ENCODE measurements around the gene GLDC. TPM values are rescaled to one million over a fixed set of nuclear protein-coding genes. Genes with fewer than 3 reads are reported as not detected.
A peak's percentile ranks its signal among the peaks of the same experiment; 100 is the strongest.
"Not testable (repeated sequence)": the region's sequence is repeated elsewhere in the genome, so short reads cannot be mapped to it uniquely, and the experiment has no call there.

GLDC gene
- polyA plus RNA-seq, 1 donor from 2014 or later = 1.0 TPM

GRCh38 chr9:6673326-6674025, 27.9 kb upstream of the GLDC start:
- Mint-ChIP-seq H3K36me3 (no peaks in the 10 kb centered on the region), H3K27me3 (no peaks in the 10 kb centered on the region), H3K27ac (no peak overlapping the region), H3K4me3 (no peak overlapping the region), H3K4me1 (peaks cover 0 to 2% (median 1%) of the 10 kb centered on the region in 3 donors), H3K9me3 (no peaks in the 10 kb centered on the region)

DNA sequence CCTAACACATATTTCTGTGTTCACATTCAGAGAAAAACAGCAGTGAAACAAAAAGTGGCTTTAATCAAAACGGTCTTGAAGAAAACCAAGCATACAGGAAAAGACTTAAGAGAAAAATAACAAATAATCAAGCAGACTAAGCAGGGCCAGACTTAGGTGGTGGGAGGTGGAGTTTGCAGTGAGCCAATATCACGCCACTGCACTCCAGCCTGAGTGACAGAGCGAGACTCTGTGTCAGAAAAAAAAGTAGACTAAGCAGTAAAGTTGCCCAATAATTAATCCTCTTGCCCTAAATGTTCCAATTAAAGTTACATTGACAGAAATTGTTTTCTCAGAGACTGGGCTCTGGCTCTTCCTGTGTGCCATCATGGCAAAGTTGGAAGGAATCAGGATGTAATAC, 26.6 kb upstream of the GLDC start:
- Mint-ChIP-seq H3K27me3 (no peaks in the 10 kb centered on the region), H3K27ac (no peak overlapping the region), H3K9me3 (no peaks in the 10 kb centered on the region), H3K36me3 (no peaks in the 10 kb centered on the region), H3K4me1 (peaks cover 0 to 5% (median 4%) of the 10 kb centered on the region in 3 donors), H3K4me3 (peak overlapping the region in 1 of 4 donors; percentile 29)

GRCh38 chr9:6671416-6671815, 25.9 kb upstream of the GLDC start:
- H3K27me3 Mint-ChIP-seq = no peaks in the 10 kb centered on the region
- no peaks in the 10 kb centered on the region for H3K36me3 Mint-ChIP-seq
- H3K27ac Mint-ChIP-seq = no peak overlapping the region
- H3K9me3 Mint-ChIP-seq = no peaks in the 10 kb centered on the region
- H3K4me3 Mint-ChIP-seq = no peak overlapping the region
- H3K4me1 Mint-ChIP-seq = peaks cover 0 to 5% (median 4%) of the 10 kb centered on the region in 3 donors

GRCh38 chr9:6669881-6670280, 24.4 kb upstream of the GLDC start:
- no peaks in the 10 kb centered on the region for H3K9me3 Mint-ChIP-seq
- H3K4me1 Mint-ChIP-seq = peaks cover 0 to 5% (median 4%) of the 10 kb centered on the region in 3 donors
- no peak overlapping the region for H3K4me3 Mint-ChIP-seq
- H3K27ac Mint-ChIP-seq = no peak overlapping the region
- H3K27me3 Mint-ChIP-seq = no peaks in the 10 kb centered on the region
- H3K36me3 Mint-ChIP-seq = no peaks in the 10 kb centered on the region

DNA sequence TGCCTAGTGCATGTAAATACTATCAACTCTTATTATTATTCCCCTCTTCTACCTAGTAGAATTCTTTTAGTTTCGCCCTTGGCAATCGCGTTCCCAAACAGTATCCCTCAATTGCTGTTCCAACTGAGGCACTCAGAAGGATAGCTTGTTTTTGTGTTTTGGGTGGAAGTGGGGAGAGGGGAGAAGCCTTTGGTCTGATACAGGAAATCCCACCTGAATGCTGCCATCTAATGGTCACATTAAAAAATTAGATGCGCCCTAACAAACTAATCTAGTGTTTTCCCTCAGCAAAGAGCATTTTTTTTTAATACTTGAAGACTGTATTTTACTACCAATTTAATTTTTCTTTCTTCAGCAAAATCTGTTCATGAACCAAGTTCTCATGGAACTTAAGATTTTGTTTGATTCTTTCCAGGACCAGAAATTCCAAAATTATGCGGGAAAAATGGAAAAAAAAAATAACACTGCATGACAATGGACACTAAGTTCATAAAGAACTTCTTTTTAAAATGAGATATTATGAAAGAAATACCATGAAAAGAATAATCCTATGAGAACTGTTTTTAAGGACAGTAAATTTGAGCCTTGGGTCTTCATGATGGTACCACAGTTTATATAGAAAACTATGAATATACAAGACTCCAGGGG, 22.2 kb upstream of the GLDC start:
- no peaks in the 10 kb centered on the region for H3K9me3 Mint-ChIP-seq
- H3K36me3 Mint-ChIP-seq = no peaks in the 10 kb centered on the region
- H3K27me3 Mint-ChIP-seq = no peaks in the 10 kb centered on the region
- H3K27ac Mint-ChIP-seq = no peak overlapping the region
- no peak overlapping the region for H3K4me3 Mint-ChIP-seq
- peaks cover 0 to 5% (median 4%) of the 10 kb centered on the region in 3 donors for H3K4me1 Mint-ChIP-seq

DNA sequence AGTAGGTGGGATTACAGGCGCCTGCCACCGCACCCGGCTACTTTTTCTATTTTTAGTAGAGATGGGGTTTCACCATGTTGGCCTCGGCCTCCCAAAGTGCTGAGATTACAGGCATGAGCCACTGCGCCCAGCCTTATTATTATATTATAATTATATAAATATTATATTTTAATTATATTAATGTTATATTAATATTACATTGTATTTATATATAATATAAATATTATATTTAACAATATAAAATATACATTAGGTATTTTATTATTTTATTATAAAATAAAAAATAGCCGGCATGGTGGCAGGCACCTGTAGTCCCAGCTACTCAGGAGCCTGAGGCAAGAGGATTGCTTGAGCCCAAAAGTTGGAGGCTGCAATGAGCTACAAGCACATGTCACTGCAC, 21.6 kb upstream of the GLDC start:
- Mint-ChIP-seq H3K27ac (no peak overlapping the region), H3K36me3 (no peaks in the 10 kb centered on the region), H3K4me1 (peaks cover 0 to 5% (median 4%) of the 10 kb centered on the region in 3 donors), H3K9me3 (no peaks in the 10 kb centered on the region), H3K27me3 (no peaks in the 10 kb centered on the region), H3K4me3 (no peak overlapping the region)

DNA sequence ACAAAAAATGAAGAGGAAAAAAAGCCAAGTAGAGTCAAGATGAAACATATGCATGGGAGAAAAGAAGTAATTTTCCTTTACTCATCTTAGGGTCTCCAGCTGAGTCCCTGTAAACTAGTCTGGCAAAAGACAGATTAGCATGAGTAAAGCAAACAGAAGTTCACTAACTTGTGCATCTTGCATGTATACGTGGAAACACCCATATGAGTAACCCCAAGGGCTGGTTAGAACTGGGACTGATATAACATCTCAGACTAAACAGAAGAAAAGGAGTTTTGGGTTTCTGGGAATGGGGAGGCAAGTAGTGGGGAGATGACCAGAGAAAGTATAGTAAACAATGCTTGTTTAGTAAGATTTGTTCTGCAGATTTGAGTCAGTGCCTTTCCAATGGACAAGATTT, 20.1 kb upstream of the GLDC start:
- H3K4me1 Mint-ChIP-seq = peaks cover 0 to 5% (median 4%) of the 10 kb centered on the region in 3 donors
- H3K9me3 Mint-ChIP-seq = no peaks in the 10 kb centered on the region
- H3K27me3 Mint-ChIP-seq = no peaks in the 10 kb centered on the region
- no peak overlapping the region for H3K27ac Mint-ChIP-seq
- no peak overlapping the region for H3K4me3 Mint-ChIP-seq
- H3K36me3 Mint-ChIP-seq = no peaks in the 10 kb centered on the region

DNA sequence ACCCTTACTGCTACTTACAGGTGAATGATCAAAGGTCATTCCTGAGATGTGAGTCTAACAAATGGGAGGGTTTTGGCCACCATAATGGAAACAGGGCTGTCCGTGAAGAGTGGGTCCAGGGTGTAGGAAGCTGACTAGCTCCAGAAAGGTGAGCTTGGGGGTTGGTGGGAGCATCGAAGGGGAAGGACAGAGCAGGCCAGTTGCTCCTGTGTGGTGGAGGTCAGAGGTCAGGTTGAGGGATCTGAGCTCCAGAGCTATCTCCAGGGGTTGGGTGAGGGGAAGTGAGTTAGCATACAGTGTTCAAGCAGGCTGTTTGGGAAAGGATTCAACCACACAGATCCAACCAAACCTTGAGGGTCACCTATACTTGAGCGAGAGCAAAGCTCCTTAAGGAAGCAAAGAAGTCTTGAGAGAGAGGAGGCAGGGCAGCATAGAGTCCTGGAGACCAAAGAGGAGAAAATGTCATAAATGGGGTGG, 18.7 kb upstream of the GLDC start:
- Mint-ChIP-seq H3K4me3 (no peak overlapping the region), H3K4me1 (peaks cover 0 to 5% (median 4%) of the 10 kb centered on the region in 3 donors), H3K9me3 (no peaks in the 10 kb centered on the region), H3K27me3 (no peaks in the 10 kb centered on the region), H3K27ac (no peak overlapping the region), H3K36me3 (no peaks in the 10 kb centered on the region)

GRCh38 chr9:6660512-6660911, 15.0 kb upstream of the GLDC start:
- H3K27ac Mint-ChIP-seq = no peak overlapping the region
- peaks cover 0 to 2% (median 1%) of the 10 kb centered on the region in 3 donors for H3K4me1 Mint-ChIP-seq
- no peaks in the 10 kb centered on the region for H3K36me3 Mint-ChIP-seq
- H3K27me3 Mint-ChIP-seq = peaks cover 12% of the 10 kb centered on the region
- H3K9me3 Mint-ChIP-seq = peaks cover 0 to 1% (median 0%) of the 10 kb centered on the region in 3 donors
- H3K4me3 Mint-ChIP-seq = no peak overlapping the region

DNA sequence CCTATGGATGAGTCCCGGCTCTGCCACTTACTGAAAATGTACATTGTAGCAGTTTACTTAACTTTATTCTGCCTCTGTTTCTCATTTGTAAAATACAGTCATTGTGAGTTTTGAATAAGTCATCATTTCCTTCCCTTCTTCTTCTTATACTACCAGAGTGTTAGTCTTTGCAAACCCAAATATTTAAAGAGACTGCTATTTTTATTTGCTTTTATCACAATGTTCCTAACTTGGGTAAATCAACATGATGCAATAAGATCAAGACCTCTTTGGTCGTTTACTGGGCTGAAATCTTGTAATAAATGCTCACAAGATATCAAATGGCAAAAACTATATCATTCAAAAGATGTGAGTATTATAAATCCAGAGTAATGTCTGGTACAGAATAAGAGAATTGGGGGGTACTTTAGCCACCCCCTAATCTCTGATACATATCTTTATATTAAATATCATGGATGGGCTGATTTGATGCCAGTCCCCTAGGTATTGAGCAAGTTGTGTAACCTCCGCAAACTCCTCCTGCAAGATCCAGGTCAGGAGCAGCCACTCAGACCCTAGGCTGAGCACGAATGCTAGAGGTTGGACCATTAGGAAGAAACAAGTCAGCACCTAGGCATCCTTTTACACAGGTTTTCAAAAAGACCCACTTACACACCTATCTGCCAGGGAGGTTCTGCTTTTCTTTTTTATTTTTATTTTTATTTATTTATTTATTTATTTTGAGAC, 13.3 kb upstream of the GLDC start:
- Mint-ChIP-seq H3K27me3 (peaks cover 21% of the 10 kb centered on the region), H3K4me1 (peaks cover 6 to 8% (median 6%) of the 10 kb centered on the region in 3 donors), H3K27ac (no peak overlapping the region), H3K9me3 (peaks cover 0 to 1% (median 0%) of the 10 kb centered on the region in 3 donors), H3K36me3 (no peaks in the 10 kb centered on the region), H3K4me3 (peak overlapping the region in 1 of 4 donors; percentile 27)

- H3K36me3 Mint-ChIP-seq = no peaks in the 10 kb centered on the region
- H3K9me3 Mint-ChIP-seq = peaks cover 0 to 1% (median 0%) of the 10 kb centered on the region in 3 donors
- H3K27me3 Mint-ChIP-seq = peaks cover 21% of the 10 kb centered on the region
- peaks cover 6 to 8% (median 6%) of the 10 kb centered on the region in 3 donors for H3K4me1 Mint-ChIP-seq
- peak overlapping the region in 2 of 4 donors; percentile 23 to 57 for H3K4me3 Mint-ChIP-seq
- H3K27ac Mint-ChIP-seq = no peak overlapping the region
These were observed 11.2 kb upstream of the GLDC start for GRCh38 chr9:6656614-6657300.

- Mint-ChIP-seq H3K9me3 (peaks cover 0 to 1% (median 0%) of the 10 kb centered on the region in 3 donors), H3K27me3 (peaks cover 21% of the 10 kb centered on the region), H3K4me3 (peak overlapping the region in 3 of 4 donors; percentile 57 to 92 (median 60)), H3K4me1 (peaks cover 6 to 8% (median 6%) of the 10 kb centered on the region in 3 donors), H3K27ac (no peak overlapping the region), H3K36me3 (no peaks in the 10 kb centered on the region)
These were observed 9.5 kb upstream of the GLDC start for GRCh38 chr9:6655036-6655435.

GRCh38 chr9:6646293-6646636, 736 bp upstream of the GLDC start:
- Mint-ChIP-seq H3K36me3 (peaks cover 3% of the 10 kb centered on the region), H3K4me1 (peaks cover 11 to 18% (median 17%) of the 10 kb centered on the region in 3 donors), H3K4me3 (peak overlapping the region; percentile 85 to 95 (median 89)), H3K27ac (peak overlapping the region in 1 of 3 donors; percentile 46), H3K9me3 (no peaks in the 10 kb centered on the region), H3K27me3 (peaks cover 37% of the 10 kb centered on the region)

GRCh38 chr9:6645105-6645354, 499 bp downstream of the GLDC start:
- peaks cover 11 to 18% (median 17%) of the 10 kb centered on the region in 3 donors for H3K4me1 Mint-ChIP-seq
- H3K27ac Mint-ChIP-seq, H3K9me3 Mint-ChIP-seq, H3K36me3 Mint-ChIP-seq: not testable (repeated sequence)
- H3K27me3 Mint-ChIP-seq = peaks cover 37% of the 10 kb centered on the region
- H3K4me3 Mint-ChIP-seq = peak overlapping the region; percentile 79 to 92 (median 84)

All from IgD-negative memory B cell (primary cell).